ENCODE measurements around the gene NSD2. TPM values are rescaled to one million over a fixed set of nuclear protein-coding genes. Genes with fewer than 3 reads are reported as not detected.
A peak's percentile ranks its signal among the peaks of the same experiment; 100 is the strongest.
"Not testable (repeated sequence)": the region's sequence is repeated elsewhere in the genome, so short reads cannot be mapped to it uniquely, and the experiment has no call there.

The NSD2 gene
- polyA plus RNA-seq, 1 donor (not counting 4 experiments of a cell fraction or from before 2014, with no cell fraction given): 22.6 TPM

GRCh38 chr4:1910643-1911042 lies 39.5 kb downstream of the NSD2 start:
- Histone ChIP-seq H3K27ac (ENCODE audit: control insufficient read depth, insufficient read depth, low read length) (no peak overlapping the region), H3K9me3 (ENCODE audit: control insufficient read depth, low read depth, low read length) (no peaks in the 10 kb centered on the region), H2AFZ (ENCODE audit: control insufficient read depth, low read length) (no peak overlapping the region), H3K27me3 (ENCODE audit: control insufficient read depth, extremely low read depth, insufficient read depth, low read length) (no peaks in the 10 kb centered on the region), H4K20me1 (ENCODE audit: control insufficient read depth, extremely low read depth, insufficient read depth, low read length) (peaks cover 7% of the 10 kb centered on the region), H3K4me1 (ENCODE audit: control insufficient read depth, extremely low read depth, insufficient read depth, low read length) (peaks cover 16% of the 10 kb centered on the region), H3K9me1 (ENCODE audit: control insufficient read depth, extremely low read depth, insufficient read depth, low read length) (peaks cover 7% of the 10 kb centered on the region), H3K4me3 (ENCODE audit: control insufficient read depth in 2 of 3, extremely low read depth in 1 of 3, insufficient read depth in 2 of 3, low read depth in 1 of 3, low read length in 3 of 3) (no peak overlapping the region), H3K36me3 (ENCODE audit: control insufficient read depth in 2 of 2, extremely low read depth in 1 of 2, insufficient read depth in 2 of 2, low read length in 2 of 2) (peaks cover 0 to 22% of the 10 kb centered on the region in 2 experiments), H3K79me2 (ENCODE audit: control insufficient read depth, insufficient read depth, low read length) (peaks cover 69% of the 10 kb centered on the region), H3K4me2 (ENCODE audit: control insufficient read depth, extremely low read depth, insufficient read depth, low read depth, low read length) (no peak overlapping the region), H3K9ac (ENCODE audit: control insufficient read depth, extremely low read depth, insufficient read depth, low read length) (no peak overlapping the region)
- FAIRE-seq (peak; percentile 44), DNase-seq (ENCODE audit: low read depth, low spot score) (no peak)
- dilution Hi-C loops (cut with MboI; ENCODE audit: extremely low pct_ligation_motif_present, low sequenced_read_pairs): no loop called here
- peak; percentile 61 to 79 (median 76) for TF ChIP-seq CTCF (optimal IDR thresholded peaks at IDR 0.05 in 1 of 3, IDR thresholded peaks at IDR 0.05 in 1 of 3, conservative IDR thresholded peaks at IDR 0.05 in 1 of 3; ENCODE audit: extremely low read depth in 1 of 3, insufficient read depth in 2 of 3, low read length in 3 of 3)
- no peak for TF ChIP-seq EZH2 (IDR thresholded peaks at IDR 0.05; ENCODE audit: low read length)

- H2AFZ ChIP-seq (ENCODE audit: control insufficient read depth, low read length); H3K4me3 ChIP-seq (ENCODE audit: control insufficient read depth in 2 of 3, extremely low read depth in 1 of 3, insufficient read depth in 2 of 3, low read depth in 1 of 3, low read length in 3 of 3); H3K4me2 ChIP-seq (ENCODE audit: control insufficient read depth, extremely low read depth, insufficient read depth, low read depth, low read length); DNase-seq (ENCODE audit: low read depth, low spot score); H4K20me1 ChIP-seq (ENCODE audit: control insufficient read depth, extremely low read depth, insufficient read depth, low read length); dilution Hi-C loops (cut with MboI; ENCODE audit: extremely low pct_ligation_motif_present, low sequenced_read_pairs); H3K9me3 ChIP-seq (ENCODE audit: control insufficient read depth, low read depth, low read length); H3K27ac ChIP-seq (ENCODE audit: control insufficient read depth, insufficient read depth, low read length); FAIRE-seq; H3K9me1 ChIP-seq (ENCODE audit: control insufficient read depth, extremely low read depth, insufficient read depth, low read length); H3K9ac ChIP-seq (ENCODE audit: control insufficient read depth, extremely low read depth, insufficient read depth, low read length); H3K27me3 ChIP-seq (ENCODE audit: control insufficient read depth, extremely low read depth, insufficient read depth, low read length): not testable (repeated sequence)
- peaks cover 16% of the 10 kb centered on the region for H3K4me1 ChIP-seq (ENCODE audit: control insufficient read depth, extremely low read depth, insufficient read depth, low read length)
- H3K36me3 ChIP-seq (ENCODE audit: control insufficient read depth in 2 of 2, extremely low read depth in 1 of 2, insufficient read depth in 2 of 2, low read length in 2 of 2): peaks cover 0 to 26% of the 10 kb centered on the region in 2 experiments
- H3K79me2 ChIP-seq (ENCODE audit: control insufficient read depth, insufficient read depth, low read length): peaks cover 69% of the 10 kb centered on the region
These were observed 40.1 kb downstream of the NSD2 start for GRCh38 chr4:1911316-1911715.

GRCh38 chr4:1922821-1923220 lies 51.6 kb downstream of the NSD2 start:
- Histone ChIP-seq H3K9me1 (ENCODE audit: control insufficient read depth, extremely low read depth, insufficient read depth, low read length) (no peaks in the 10 kb centered on the region), H3K27me3 (ENCODE audit: control insufficient read depth, extremely low read depth, insufficient read depth, low read length) (no peaks in the 10 kb centered on the region), H3K36me3 (ENCODE audit: control insufficient read depth in 2 of 2, extremely low read depth in 1 of 2, insufficient read depth in 2 of 2, low read length in 2 of 2) (peaks cover 3 to 23% of the 10 kb centered on the region in 2 experiments), H3K9me3 (ENCODE audit: control insufficient read depth, low read depth, low read length) (no peaks in the 10 kb centered on the region), H3K4me1 (ENCODE audit: control insufficient read depth, extremely low read depth, insufficient read depth, low read length) (peaks cover 2% of the 10 kb centered on the region), H2AFZ (ENCODE audit: control insufficient read depth, low read length) (no peak overlapping the region), H3K79me2 (ENCODE audit: control insufficient read depth, insufficient read depth, low read length) (peaks cover 23% of the 10 kb centered on the region), H3K9ac (ENCODE audit: control insufficient read depth, extremely low read depth, insufficient read depth, low read length) (no peak overlapping the region), H4K20me1 (ENCODE audit: control insufficient read depth, extremely low read depth, insufficient read depth, low read length) (no peaks in the 10 kb centered on the region), H3K4me2 (ENCODE audit: control insufficient read depth, extremely low read depth, insufficient read depth, low read depth, low read length) (no peak overlapping the region), H3K27ac (ENCODE audit: control insufficient read depth, insufficient read depth, low read length) (no peak overlapping the region), H3K4me3 (ENCODE audit: control insufficient read depth in 2 of 3, extremely low read depth in 1 of 3, insufficient read depth in 2 of 3, low read depth in 1 of 3, low read length in 3 of 3) (no peak overlapping the region)
- FAIRE-seq (no peak), DNase-seq (ENCODE audit: low read depth, low spot score) (no peak)
- dilution Hi-C loops (cut with MboI; ENCODE audit: extremely low pct_ligation_motif_present, low sequenced_read_pairs): no loop called here
- TF ChIP-seq EZH2 (IDR thresholded peaks at IDR 0.05; ENCODE audit: low read length) (no peak), CTCF (optimal IDR thresholded peaks at IDR 0.05 in 1 of 3, IDR thresholded peaks at IDR 0.05 in 1 of 3, conservative IDR thresholded peaks at IDR 0.05 in 1 of 3; ENCODE audit: extremely low read depth in 1 of 3, insufficient read depth in 2 of 3, low read length in 3 of 3) (no peak)
